Measurements from ENCODE around the gene UBL7. TPM values are rescaled to one million over a fixed set of nuclear protein-coding genes. Genes with fewer than 3 reads are reported as not detected.
"Not testable (repeated sequence)": the region's sequence is repeated elsewhere in the genome, so short reads cannot be mapped to it uniquely, and the experiment has no call there.

Gene UBL7
- total and polyA plus RNA-seq, 5 experiments from 2014 or later, result 49.0 to 151 (median 113) TPM

GRCh38 chr15:74489518-74490338 is 28.8 kb upstream of the UBL7 start:
- ATAC-seq (peak; percentile 96), DNase-seq (peak; percentile 63 to 87 (median 76))
- POLR2A ChIA-PET, result interaction anchor here (1.6 to 2.2 kb wide), 2 partner anchors 114 to 116 kb away, joined by 5 to 6 read pairs; no protein-coding TSS in a partner anchor
- Mint-ChIP-seq H3K9me3 (no peaks in the 10 kb centered on the region), H3K27me3 (no peaks in the 10 kb centered on the region), H3K27ac (peak overlapping the region; percentile 63 to 97 (median 93)), H3K4me3 (peak overlapping the region; percentile 60 to 91 (median 84)), H3K36me3 (peaks cover 0 to 6% (median 0%) of the 10 kb centered on the region in 3 donors), H3K4me1 (peaks cover 20 to 28% (median 27%) of the 10 kb centered on the region in 4 donors)

- no peaks in the 10 kb centered on the region for H3K9me3 Mint-ChIP-seq
- H3K27me3 Mint-ChIP-seq, result no peaks in the 10 kb centered on the region
- H3K4me3 Mint-ChIP-seq, result peak overlapping the region in 1 of 10 donors; percentile 30
- peaks cover 20 to 28% (median 27%) of the 10 kb centered on the region in 4 donors for H3K4me1 Mint-ChIP-seq
- POLR2A ChIA-PET, result interaction anchor here (2.2 kb wide), 1 partner anchor 115 kb away, joined by 6 read pairs; no protein-coding TSS in a partner anchor
- no peak for ATAC-seq
- H3K36me3 Mint-ChIP-seq, result peaks cover 0 to 8% (median 0%) of the 10 kb centered on the region in 3 donors
- DNase-seq, result no peak
- peak overlapping the region in 8 of 10 donors; percentile 48 to 94 (median 88) for H3K27ac Mint-ChIP-seq
Measured at GRCh38 chr15:74488776-74489175, 27.8 kb upstream of the UBL7 start.

- Mint-ChIP-seq H3K4me3 (no peak overlapping the region), H3K36me3 (peaks cover 0 to 24% (median 5%) of the 10 kb centered on the region in 3 donors), H3K4me1 (peaks cover under 1 to 7% (median 3%) of the 10 kb centered on the region in 4 donors), H3K9me3 (no peaks in the 10 kb centered on the region), H3K27ac (peak overlapping the region in 1 of 10 donors; percentile 24), H3K27me3 (no peaks in the 10 kb centered on the region)
- DNase-seq, result no peak
- ATAC-seq, result no peak
- POLR2A ChIA-PET, result interaction anchor here (0.7 kb wide), 1 partner anchor 29 kb away, joined by 4 read pairs; no protein-coding TSS in a partner anchor
Measured at GRCh38 chr15:74482661-74483060, 21.7 kb upstream of the UBL7 start.

GRCh38 chr15:74480364-74480763 is 19.4 kb upstream of the UBL7 start:
- H3K4me1 Mint-ChIP-seq, POLR2A ChIA-PET, H3K27ac Mint-ChIP-seq, H3K9me3 Mint-ChIP-seq, H3K27me3 Mint-ChIP-seq, ATAC-seq, H3K4me3 Mint-ChIP-seq, DNase-seq: not testable (repeated sequence)
- H3K36me3 Mint-ChIP-seq, result peaks cover 0 to 24% (median 5%) of the 10 kb centered on the region in 3 donors

DNA sequence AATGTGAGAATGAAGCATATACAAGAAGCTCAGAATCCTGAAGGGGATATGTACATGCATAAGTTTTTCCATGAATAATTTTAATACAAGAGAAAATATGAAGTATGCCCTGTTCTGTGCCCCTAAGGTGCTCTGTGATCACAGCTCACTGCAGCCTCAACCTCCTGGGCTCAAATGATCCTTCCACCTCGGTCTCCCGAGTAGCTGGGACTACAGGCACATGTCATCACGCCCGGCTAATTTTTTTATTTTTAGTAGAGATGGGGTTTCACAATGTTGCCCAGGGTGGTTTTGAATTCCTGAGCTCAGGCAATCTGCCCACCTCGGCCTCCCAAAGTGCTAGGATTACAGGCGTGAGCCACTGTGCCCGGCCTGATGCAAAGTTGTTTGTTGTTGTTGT is 10.7 kb upstream of the UBL7 start:
- not testable (repeated sequence) for H3K9me3 Mint-ChIP-seq, H3K27me3 Mint-ChIP-seq, ATAC-seq, H3K27ac Mint-ChIP-seq, DNase-seq, H3K4me3 Mint-ChIP-seq, H3K4me1 Mint-ChIP-seq
- POLR2A ChIA-PET, result interaction anchor here (0.7 kb wide), 1 partner anchor 189 kb away, joined by 3 read pairs; no protein-coding TSS in a partner anchor
- H3K36me3 Mint-ChIP-seq, result peaks cover 0 to 55% (median 12%) of the 10 kb centered on the region in 3 donors

- H3K4me3 Mint-ChIP-seq, result no peak overlapping the region
- peaks cover 0 to 57% (median 12%) of the 10 kb centered on the region in 3 donors for H3K36me3 Mint-ChIP-seq
- ATAC-seq (no peak), DNase-seq (no peak)
- H3K27ac Mint-ChIP-seq, result no peak overlapping the region
- POLR2A ChIA-PET, result interaction anchor here (0.7 kb wide), 1 partner anchor 188 kb away, joined by 3 read pairs; no protein-coding TSS in a partner anchor
- peaks cover 0 to 1% (median under 1%) of the 10 kb centered on the region in 4 donors for H3K4me1 Mint-ChIP-seq
- no peaks in the 10 kb centered on the region for H3K9me3 Mint-ChIP-seq
- no peaks in the 10 kb centered on the region for H3K27me3 Mint-ChIP-seq
Measured at GRCh38 chr15:74470631-74471395, 9.9 kb upstream of the UBL7 start.

DNA sequence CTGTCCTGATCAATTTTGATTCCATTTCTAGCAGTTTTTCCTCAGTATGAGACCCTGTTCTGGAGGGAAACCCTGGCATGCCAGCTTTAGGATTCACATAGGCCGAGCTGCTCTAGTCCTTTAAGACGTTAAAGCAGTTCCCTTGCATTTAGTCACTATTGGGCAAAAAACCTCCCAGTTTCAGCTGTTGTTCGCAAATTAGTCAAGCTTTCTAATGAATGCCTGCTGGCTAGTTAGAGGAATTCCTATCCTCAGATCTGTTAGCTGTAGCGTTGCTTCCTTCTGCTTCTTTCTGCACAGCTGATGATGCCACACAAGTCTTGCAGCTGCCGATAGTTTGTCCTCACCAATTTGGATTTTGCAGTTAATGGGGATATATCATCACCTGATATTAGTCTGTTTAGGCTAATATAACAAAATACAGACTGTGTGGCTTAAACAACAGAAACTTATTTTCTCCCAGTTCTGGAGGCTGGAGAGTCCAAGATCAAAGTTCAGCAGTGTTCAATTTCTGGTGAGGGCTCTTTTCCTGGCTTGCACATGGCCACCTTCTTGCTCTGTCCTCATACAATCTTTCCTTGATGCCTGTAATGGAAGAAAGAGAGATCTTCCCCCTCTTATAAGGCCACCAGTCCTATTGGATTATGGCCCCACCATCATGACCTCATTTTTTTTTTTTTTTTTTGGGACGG is 7.5 kb upstream of the UBL7 start:
- peaks cover 11 to 14% (median 12%) of the 10 kb centered on the region in 4 donors for H3K4me1 Mint-ChIP-seq
- no peaks in the 10 kb centered on the region for H3K27me3 Mint-ChIP-seq
- POLR2A ChIA-PET, result no interaction called here
- ATAC-seq (no peak), DNase-seq (no peak)
- peak overlapping the region in 1 of 10 donors; percentile 56 for H3K4me3 Mint-ChIP-seq
- peaks cover 0 to 51% (median 5%) of the 10 kb centered on the region in 3 donors for H3K36me3 Mint-ChIP-seq
- peak overlapping the region in 1 of 10 donors; percentile 6 for H3K27ac Mint-ChIP-seq
- H3K9me3 Mint-ChIP-seq, result peaks cover 0 to 6% (median 0%) of the 10 kb centered on the region in 9 donors

- DNase-seq, result no peak
- POLR2A ChIA-PET, result no interaction called here
- Mint-ChIP-seq H3K27me3 (no peaks in the 10 kb centered on the region), H3K4me3 (no peak overlapping the region), H3K9me3 (peaks cover 0 to 6% (median 0%) of the 10 kb centered on the region in 9 donors), H3K27ac (no peak overlapping the region), H3K4me1 (peaks cover 19 to 30% (median 27%) of the 10 kb centered on the region in 4 donors), H3K36me3 (peaks cover 0 to 41% (median 5%) of the 10 kb centered on the region in 3 donors)
- no peak for ATAC-seq
Measured at GRCh38 chr15:74466570-74466969, 5.6 kb upstream of the UBL7 start.

DNA sequence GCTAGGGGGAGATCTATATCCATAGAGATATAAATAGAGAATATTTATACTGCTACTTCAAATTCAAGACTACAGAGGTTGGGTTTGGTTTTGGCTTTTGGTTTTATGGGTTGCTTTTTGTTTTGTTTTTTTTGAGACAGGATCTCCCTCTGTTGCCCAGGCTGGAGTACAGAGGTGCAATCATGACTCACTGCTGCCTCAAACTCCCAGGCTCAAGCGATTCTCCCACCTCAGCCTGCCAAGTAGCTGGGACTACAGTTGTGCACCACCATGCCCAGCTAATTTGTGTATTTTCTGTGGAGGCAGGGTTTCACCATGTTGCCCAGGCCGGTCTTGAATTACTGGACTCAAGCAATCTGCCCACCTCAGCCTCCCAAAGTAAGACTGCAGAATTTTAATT is 3.9 kb upstream of the UBL7 start:
- POLR2A ChIA-PET, result no interaction called here
- DNase-seq (no peak), ATAC-seq (no peak)
- Mint-ChIP-seq H3K27ac (peak overlapping the region in 2 of 10 donors; percentile 8 to 10), H3K4me1 (peaks cover 28 to 43% (median 39%) of the 10 kb centered on the region in 4 donors), H3K4me3 (peak overlapping the region in 1 of 10 donors; percentile 11), H3K9me3 (peaks cover 0 to 6% (median 0%) of the 10 kb centered on the region in 9 donors), H3K36me3 (peaks cover 0 to 29% (median 5%) of the 10 kb centered on the region in 3 donors), H3K27me3 (no peaks in the 10 kb centered on the region)

- ATAC-seq, result no peak
Measured at GRCh38 chr15:74464216-74464615, 3.3 kb upstream of the UBL7 start.

DNA sequence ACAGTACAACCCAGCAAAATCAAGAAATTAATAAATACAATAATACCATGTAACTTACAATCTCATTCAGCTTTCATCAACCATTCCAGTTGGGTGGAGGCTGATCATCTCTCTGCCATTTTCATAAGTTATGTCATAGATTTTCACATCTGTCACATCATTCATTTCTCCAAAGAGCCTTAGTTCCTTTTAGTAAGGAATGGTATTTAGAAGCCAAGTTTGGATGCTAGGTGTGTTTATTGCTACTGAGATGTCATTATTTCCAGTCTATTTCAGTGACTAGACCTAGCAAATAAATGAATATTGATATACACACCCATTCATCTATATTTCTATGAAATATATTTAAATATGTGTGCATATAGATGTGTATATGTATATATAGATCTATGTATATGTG is 2.7 kb upstream of the UBL7 start:
- peaks cover 0 to 22% (median under 1%) of the 10 kb centered on the region in 3 donors for H3K36me3 Mint-ChIP-seq
- peaks cover 0 to 6% (median 0%) of the 10 kb centered on the region in 9 donors for H3K9me3 Mint-ChIP-seq
- no peak for DNase-seq
- POLR2A ChIA-PET, result no interaction called here
- no peaks in the 10 kb centered on the region for H3K27me3 Mint-ChIP-seq
- peaks cover 32 to 49% (median 45%) of the 10 kb centered on the region in 4 donors for H3K4me1 Mint-ChIP-seq
- ATAC-seq, result no peak
- H3K4me3 Mint-ChIP-seq, result peak overlapping the region in 1 of 10 donors; percentile 49
- H3K27ac Mint-ChIP-seq, result peak overlapping the region in 1 of 10 donors; percentile 10

More at GRCh38 chr15:74464216-74464615, 3.3 kb upstream of the UBL7 start:
- peaks cover 0 to 6% (median 0%) of the 10 kb centered on the region in 9 donors for H3K9me3 Mint-ChIP-seq
- POLR2A ChIA-PET, result no interaction called here
- H3K4me3 Mint-ChIP-seq, result peak overlapping the region in 4 of 10 donors; percentile 7 to 50 (median 10)
- peak overlapping the region in 6 of 10 donors; percentile 10 to 81 (median 48) for H3K27ac Mint-ChIP-seq
- peak in 1 of 10 donors; percentile 4 for DNase-seq
- H3K27me3 Mint-ChIP-seq, result no peaks in the 10 kb centered on the region
- peaks cover 0 to 23% (median 5%) of the 10 kb centered on the region in 3 donors for H3K36me3 Mint-ChIP-seq
- peaks cover 28 to 44% (median 40%) of the 10 kb centered on the region in 4 donors for H3K4me1 Mint-ChIP-seq

All from naive thymus-derived CD8-positive, alpha-beta T cell (primary cell).